HT1080 (cell line): Measurements from ENCODE around the gene EIF3J. TPM values are rescaled to one million over a fixed set of nuclear protein-coding genes. Genes with fewer than 3 reads are reported as not detected.
"Not testable (repeated sequence)": the region's sequence is repeated elsewhere in the genome, so short reads cannot be mapped to it uniquely, and the experiment has no call there.

ENCODE experiments used
- DNase-seq: peaks from one replicate; pipeline ENCODE4 v3.0.0-alpha.2; 2015; ENCODE audit warnings: low read depth
- total RNA-seq: library from RNA; depleted of rRNA; stranded (reverse); fragments of >200 nt; shearing (Covaris generic); gene quantifications from 2 replicates; pipeline ENCODE4 v1.2.3, GENCODE V29; 2014

EIF3J gene
- total RNA-seq, 1 experiment from 2014 or later, result 57.1 TPM

- peak; percentile 38 for DNase-seq
Measured at GRCh38 chr15:44541282-44541958, 4.5 kb downstream of the EIF3J start.

- no peak for DNase-seq
Measured at GRCh38 chr15:44542596-44542995, 5.6 kb downstream of the EIF3J start.

GRCh38 chr15:44544745-44545144, 7.8 kb downstream of the EIF3J start:
- DNase-seq, result not testable (repeated sequence)

- DNase-seq, result peak; percentile 21
Measured at GRCh38 chr15:44545913-44546802, 9.2 kb downstream of the EIF3J start.

GRCh38 chr15:44549152-44549551, 12.2 kb downstream of the EIF3J start:
- DNase-seq, result not testable (repeated sequence)

GRCh38 chr15:44550256-44550655, 13.3 kb downstream of the EIF3J start:
- DNase-seq, result peak; percentile 48

GRCh38 chr15:44550734-44551133, 13.8 kb downstream of the EIF3J start:
- no peak for DNase-seq

GRCh38 chr15:44554934-44555723, 18.2 kb downstream of the EIF3J start:
- no peak for DNase-seq

GRCh38 chr15:44560926-44561325, 24.0 kb downstream of the EIF3J start:
- DNase-seq, result not testable (repeated sequence)

GRCh38 chr15:44565387-44566154, 28.6 kb downstream of the EIF3J start:
- DNase-seq, result no peak

GRCh38 chr15:44566155-44566540, 29.2 kb downstream of the EIF3J start:
- no peak for DNase-seq

GRCh38 chr15:44568338-44568737, 31.4 kb downstream of the EIF3J start:
- no peak for DNase-seq

- DNase-seq, result no peak
Measured at GRCh38 chr15:44569316-44569715, 32.4 kb downstream of the EIF3J start.

GRCh38 chr15:44570361-44570760, 33.4 kb downstream of the EIF3J start:
- DNase-seq, result no peak

GRCh38 chr15:44573386-44573785, 36.4 kb downstream of the EIF3J start:
- DNase-seq, result no peak

- DNase-seq, result no peak
Measured at GRCh38 chr15:44574734-44575133, 37.8 kb downstream of the EIF3J start.

GRCh38 chr15:44580105-44580504, 43.2 kb downstream of the EIF3J start:
- DNase-seq, result no peak

- DNase-seq, result peak; percentile 59
Measured at GRCh38 chr15:44584162-44584749, 47.3 kb downstream of the EIF3J start.

GRCh38 chr15:44585633-44586032, 48.7 kb downstream of the EIF3J start:
- DNase-seq, result no peak

GRCh38 chr15:44588541-44588940, 51.6 kb downstream of the EIF3J start:
- no peak for DNase-seq

- no peak for DNase-seq
Measured at GRCh38 chr15:44591326-44591725, 54.4 kb downstream of the EIF3J start.
